ENCODE data around the gene MARCOL.

Gene MARCOL

DNA sequence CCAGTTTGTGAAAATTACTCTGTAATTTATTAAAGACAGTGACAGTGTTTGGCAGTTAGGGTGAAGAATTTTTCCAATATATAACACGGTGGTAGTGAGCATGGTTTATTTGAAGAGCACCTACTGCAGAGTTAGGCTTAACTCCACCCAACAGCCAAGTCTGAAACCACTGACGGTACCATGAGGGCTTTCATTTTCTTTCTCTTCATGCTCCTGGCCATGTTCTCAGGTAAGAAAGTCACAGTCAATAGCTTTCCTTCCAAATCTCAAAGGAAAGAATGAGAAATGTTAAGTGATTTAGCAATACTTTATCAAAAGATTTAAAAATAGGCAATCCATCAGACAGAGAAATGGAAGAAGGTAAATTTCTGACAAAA, at the start of gene MARCOL:
Gene MARCOL, plus strand, starts transcription at position 108 of the 377 bp plus-strand sequence. Its CDS starts 73 bp downstream, at position 181.
- DNase-seq: no peak

- DNase-seq: no peak
These were observed 47.3 kb upstream of the MARCOL start for GRCh38 chr5:148191010-148191409.

- DNase-seq: no peak
These were observed 45.1 kb upstream of the MARCOL start for GRCh38 chr5:148193202-148193601.

- DNase-seq: no peak
These were observed 37.2 kb upstream of the MARCOL start for GRCh38 chr5:148201151-148201550.

DNA sequence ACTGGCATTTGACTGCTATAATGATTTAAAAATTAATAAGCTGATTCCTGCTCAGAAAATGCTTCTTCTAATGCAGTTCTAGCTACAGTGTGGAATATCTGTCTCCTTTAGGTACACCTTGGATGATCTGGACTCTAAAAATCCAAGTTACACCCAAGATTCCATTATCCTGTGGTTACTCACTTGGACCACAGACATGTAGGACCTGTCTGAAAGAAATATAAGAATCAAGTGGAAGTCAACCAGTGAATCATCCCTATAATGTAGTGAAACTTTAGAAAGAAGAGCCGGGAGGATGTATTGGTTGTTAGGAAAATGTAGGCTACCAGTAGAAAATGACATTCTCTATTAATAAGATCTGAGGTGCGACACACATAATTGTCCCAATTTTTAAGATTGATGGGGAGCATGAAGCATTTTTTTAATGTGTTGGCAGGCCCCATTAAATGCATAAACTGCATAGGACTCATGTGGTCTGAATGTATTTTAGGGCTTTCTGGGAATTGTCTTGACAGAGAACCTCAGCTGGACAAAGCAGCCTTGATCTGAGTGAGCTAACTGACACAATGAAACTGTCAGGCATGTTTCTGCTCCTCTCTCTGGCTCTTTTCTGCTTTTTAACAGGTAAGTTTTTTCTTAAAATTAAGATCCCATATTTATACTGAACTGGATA, 35.7 kb upstream of the MARCOL start, which contains the start of gene SPINK6:
Gene SPINK6, plus strand, starts transcription at position 512 of the 673 bp plus-strand sequence. Its CDS starts 55 bp downstream, at position 567.
- DNase-seq: no peak

GRCh38 chr5:148205044-148205806, 33.1 kb upstream of the MARCOL start:
- DNase-seq: no peak

GRCh38 chr5:148205865-148206264, 32.5 kb upstream of the MARCOL start:
- DNase-seq: no peak

DNA sequence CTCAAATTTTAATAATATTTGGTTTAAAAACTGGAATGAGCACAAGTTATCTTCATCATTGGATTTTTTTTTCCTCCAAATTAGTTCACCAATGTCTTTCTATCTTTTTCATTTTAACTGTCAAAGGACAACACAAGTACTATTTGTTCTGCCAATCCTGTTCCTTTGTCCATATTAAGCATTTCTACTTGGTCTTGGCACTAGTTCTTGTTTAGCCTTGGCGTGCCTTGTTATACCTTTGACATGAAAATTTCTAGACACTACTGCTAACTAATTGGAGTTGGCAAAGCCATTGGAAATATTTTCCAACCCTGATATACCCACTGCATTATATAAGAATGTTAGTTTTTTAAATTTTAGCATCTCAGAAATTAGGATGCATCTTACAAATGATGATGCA, 31.7 kb upstream of the MARCOL start:
- no peak for DNase-seq

GRCh38 chr5:148208226-148208625, 30.1 kb upstream of the MARCOL start:
- no peak for DNase-seq

GRCh38 chr5:148209151-148209770, 29.1 kb upstream of the MARCOL start:
- no peak for DNase-seq

DNA sequence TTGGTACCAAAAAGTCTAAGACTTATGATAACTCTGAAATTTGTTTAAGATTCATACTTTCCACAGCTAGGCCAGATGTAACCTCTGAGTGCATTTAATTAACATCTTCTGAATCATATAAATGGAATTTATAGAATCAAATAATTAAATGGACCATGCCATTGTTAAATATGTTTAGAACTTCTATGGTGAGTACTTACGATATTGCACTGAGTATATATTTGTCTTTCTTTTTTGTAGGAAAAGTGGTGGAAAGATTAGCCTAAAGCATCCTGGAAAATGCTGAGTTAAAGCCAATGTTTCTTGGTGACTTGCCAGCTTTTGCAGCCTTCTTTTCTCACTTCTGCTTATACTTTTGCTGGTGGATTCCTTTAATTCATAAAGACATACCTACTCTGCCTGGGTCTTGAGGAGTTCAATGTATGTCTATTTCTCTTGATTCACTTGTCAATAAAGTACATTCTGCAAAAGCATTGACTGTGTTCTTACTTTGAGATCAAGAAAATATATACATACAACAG, 23.6 kb upstream of the MARCOL start:
- DNase-seq: no peak

DNA sequence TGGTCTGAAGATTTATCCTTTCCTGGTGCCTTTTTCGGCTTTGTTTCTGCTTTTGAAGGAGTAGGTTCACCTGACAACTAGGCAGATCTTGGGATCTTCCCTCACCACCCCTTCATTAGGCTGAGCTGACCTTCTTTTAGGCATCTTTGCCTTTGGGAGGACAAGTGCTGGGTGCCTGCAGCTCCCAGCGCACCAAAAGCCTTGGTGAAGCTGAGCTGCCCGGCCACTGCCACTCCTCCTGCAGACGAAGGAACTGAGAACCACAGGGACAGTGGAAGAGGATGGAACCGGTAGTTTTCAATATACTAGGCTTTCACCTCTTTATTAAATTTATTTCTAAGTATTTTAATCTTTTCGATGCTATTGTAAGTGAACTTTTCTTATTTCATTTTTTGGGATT, 16.8 kb upstream of the MARCOL start:
- no peak for DNase-seq

GRCh38 chr5:148224117-148224742, 14.1 kb upstream of the MARCOL start:
- DNase-seq: no peak

- no peak for DNase-seq
These were observed 9.8 kb upstream of the MARCOL start for GRCh38 chr5:148228392-148228984.

- no peak for DNase-seq
These were observed 8.5 kb upstream of the MARCOL start for GRCh38 chr5:148229840-148230239.

GRCh38 chr5:148230240-148230639, 8.1 kb upstream of the MARCOL start:
- no peak for DNase-seq

DNA sequence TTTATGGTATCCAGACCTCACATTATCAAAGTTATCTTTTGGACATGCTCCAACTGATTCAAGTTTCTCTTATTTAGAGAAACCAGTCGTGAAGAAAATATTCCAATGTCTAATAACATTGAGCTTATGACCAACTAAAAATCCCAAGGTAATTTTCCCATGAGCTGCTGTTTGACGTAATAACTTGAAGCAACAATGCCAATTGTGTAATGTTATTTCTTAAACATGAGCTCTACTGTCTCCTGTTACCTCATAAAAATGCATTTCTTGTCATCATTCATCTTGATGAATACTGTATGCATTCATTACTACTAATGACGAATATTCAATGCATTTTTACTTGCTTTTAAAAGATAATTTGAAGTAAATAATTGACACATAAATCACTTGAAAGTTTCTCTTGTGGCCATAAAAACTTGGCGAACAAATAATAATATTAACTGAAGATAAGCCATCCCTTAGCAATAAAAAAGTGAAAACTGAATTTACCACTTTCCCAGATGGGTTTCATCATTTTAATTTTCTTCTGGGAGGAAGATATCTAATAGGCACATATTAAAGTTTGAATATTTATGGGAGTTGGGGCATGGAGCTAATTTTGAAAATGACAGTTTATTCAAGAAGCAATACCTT, 424 bp upstream of the MARCOL start:
- DNase-seq: no peak

DNA sequence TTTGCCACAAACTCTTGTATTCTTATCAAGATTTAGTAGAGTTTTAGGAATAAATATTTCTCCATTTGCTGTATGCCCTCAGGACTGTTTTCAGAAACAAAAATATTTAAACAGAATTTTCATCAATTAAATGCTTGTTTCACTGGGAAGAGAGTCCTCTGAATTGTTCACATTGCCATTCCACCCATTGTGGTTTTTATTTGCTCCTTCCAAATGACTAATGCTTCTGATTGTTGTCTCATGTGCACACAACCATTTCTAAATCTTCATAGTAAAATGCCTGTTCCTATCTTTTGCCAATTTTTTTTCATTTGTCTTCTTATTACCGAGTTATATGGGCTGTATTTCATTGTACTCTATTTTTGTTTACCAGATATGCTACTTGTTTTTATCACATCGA, 10.6 kb downstream of the MARCOL start:
- DNase-seq: no peak

DNA sequence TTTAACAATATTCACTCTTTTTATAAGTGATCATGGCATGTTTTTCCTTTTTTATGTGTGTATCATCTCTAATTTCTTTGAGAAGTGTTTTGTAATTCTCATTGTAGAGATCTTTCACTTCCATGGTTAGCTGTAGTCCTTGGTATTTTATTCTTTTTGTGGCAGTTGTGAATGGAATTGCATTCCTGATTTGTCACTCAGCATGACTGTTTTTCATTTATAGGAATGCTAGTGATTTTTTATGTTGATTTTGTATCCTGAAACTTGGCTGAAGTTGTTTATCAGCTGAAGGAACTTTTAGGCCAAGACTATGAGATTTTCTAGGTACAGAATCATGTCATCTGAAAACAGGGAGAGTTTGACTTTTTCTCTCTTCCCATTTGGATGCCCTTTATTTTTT, 17.1 kb downstream of the MARCOL start:
- DNase-seq: no peak

GRCh38 chr5:148259288-148259687, 21.0 kb downstream of the MARCOL start:
- no peak for DNase-seq

- no peak for DNase-seq
These were observed 22.9 kb downstream of the MARCOL start for GRCh38 chr5:148261221-148261620.

- no peak for DNase-seq
These were observed 29.6 kb downstream of the MARCOL start for GRCh38 chr5:148267962-148268361.

All from NCI-H1417 treated with DMSO at 0.1 percent for 48 hours (cell line).